GM10847 (cell line): ENCODE measurements around the gene SLC16A1.

Experiments used
- POLR2A ChIP-seq: IDR thresholded peaks from 2 replicates; pipeline ENCODE4 v1.6.1; 2011; ENCODE audit not compliant: insufficient read length; ENCODE audit errors: extremely low read depth

Gene SLC16A1

DNA sequence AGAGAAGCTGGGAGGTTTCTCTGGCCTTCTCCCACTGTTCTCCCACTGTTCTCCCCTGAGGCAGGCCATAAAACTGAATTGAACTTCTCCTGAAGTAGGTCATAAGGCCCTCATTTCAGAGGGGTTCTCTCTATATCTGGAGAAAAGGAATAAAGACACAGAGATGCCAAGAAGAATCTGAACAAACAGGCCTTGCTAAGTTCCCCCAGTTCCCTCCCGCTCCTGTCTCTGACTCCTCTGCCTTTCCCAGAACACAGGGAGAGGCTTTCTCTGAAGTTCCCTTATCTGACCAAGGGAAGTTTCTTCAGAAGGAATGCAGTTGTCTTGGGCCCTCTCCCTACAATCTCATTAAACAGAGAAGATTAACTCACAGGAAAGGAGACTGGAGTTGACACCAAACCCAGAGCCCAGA, 83.4 kb downstream of the SLC16A1 start:
- no peak for TF ChIP-seq POLR2A

DNA sequence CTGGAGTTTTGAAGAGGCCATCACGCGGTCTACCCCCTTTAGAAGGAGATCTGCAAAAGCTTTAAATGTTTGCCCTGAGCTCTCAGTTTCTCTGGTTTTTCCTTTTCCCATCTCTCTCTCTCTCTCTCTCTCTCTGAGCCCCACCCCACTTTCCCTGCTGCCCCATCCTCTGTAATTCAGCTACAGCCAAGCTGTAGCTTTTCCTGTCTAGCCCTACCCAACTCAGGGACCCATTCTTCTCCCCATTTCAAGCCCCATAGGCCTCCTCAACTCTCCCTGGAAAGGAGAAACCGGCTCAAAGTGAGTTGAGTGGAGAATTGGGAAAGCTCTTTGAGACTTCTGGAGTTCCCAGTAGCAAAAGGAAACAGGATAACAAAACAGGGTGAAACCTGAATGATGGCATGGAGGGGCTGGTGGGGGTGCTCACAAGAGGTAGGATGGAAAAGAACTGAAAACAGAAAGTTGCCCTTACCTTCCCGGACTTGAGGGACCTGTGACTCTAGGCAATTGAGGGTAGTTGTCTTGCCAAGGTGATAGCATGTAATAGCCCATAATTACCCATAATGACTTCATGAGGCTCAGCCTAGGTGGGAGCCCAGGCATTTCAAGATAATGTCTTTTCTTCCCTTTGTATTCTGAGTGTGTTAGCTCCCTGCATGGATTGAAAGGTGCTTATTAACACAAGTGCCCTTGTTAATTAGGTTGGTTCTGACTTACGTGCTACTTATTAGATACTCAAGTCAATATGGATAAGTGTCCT, 84.9 kb downstream of the SLC16A1 start:
- no peak for TF ChIP-seq POLR2A

- no peak for TF ChIP-seq POLR2A
These were observed 86.1 kb downstream of the SLC16A1 start for GRCh38 chr1:112869895-112870294.

GRCh38 chr1:112868191-112868590, 87.8 kb downstream of the SLC16A1 start:
- no peak for TF ChIP-seq POLR2A

- TF ChIP-seq POLR2A = no peak
These were observed 89.0 kb downstream of the SLC16A1 start for GRCh38 chr1:112866981-112867380.

- TF ChIP-seq POLR2A = no peak
These were observed 89.8 kb downstream of the SLC16A1 start for GRCh38 chr1:112866151-112866550.

DNA sequence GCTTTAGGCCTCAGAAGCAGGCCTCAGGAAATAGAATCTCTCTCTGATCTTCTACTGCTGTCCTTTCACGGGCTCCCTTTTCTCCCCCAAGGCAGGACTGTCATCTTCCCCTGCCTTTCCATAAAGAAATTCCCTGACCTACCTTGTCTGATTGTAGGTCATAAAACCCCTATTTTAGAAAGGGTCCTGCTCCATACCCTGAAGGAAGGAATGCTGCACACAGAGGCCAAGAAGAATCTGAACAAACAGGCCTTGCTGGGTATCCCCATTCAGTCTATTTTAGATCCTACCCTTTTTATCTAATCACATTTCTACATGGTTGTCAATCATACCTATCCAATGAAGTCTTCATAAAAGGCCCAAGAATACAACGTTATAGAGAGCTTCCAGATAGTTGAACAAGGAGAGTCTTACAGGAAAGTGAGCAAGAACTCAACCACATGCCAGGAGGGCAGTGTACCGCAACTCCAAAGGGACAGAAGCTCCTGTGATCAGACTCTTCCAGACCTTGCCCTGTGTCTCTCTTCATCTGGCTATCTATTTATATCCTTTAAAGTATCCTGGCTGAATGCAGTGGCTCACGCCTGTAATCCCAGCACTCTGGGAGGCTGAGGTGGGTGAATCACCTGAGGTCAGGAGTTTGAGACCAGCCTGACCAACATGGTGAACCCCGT, 93.1 kb downstream of the SLC16A1 start:
- no peak for TF ChIP-seq POLR2A
